GM21423 (cell line): ENCODE results near the gene SHF.
"Not testable (repeated sequence)": the region's sequence is repeated elsewhere in the genome, so short reads cannot be mapped to it uniquely, and the experiment has no call there.

Source experiments
- ATAC-seq: cut with Tn5 transposase; IDR thresholded peaks from one replicate; pipeline ENCODE4 v1.9.1; 2021; ENCODE audit warnings: mild to moderate bottlenecking, moderate library complexity; ENCODE audit not compliant: unreplicated experiment

SHF gene

GRCh38 chr15:45187894-45188830 lies at the start of gene SHF:
Gene SHF, minus strand, starts transcription at chr15:45187966. Its CDS starts 15 bp downstream, at chr15:45187951.
- ATAC-seq, result no peak

- ATAC-seq, result not testable (repeated sequence)
These were observed 49.0 kb upstream of the SHF start for GRCh38 chr15:45236806-45237205.

- ATAC-seq, result no peak
These were observed 46.9 kb upstream of the SHF start for GRCh38 chr15:45234562-45235235.

GRCh38 chr15:45231864-45232562 lies 44.2 kb upstream of the SHF start:
- ATAC-seq, result no peak

- ATAC-seq, result no peak
These were observed 43.4 kb upstream of the SHF start for GRCh38 chr15:45231132-45231531.

GRCh38 chr15:45230245-45230965 lies 42.6 kb upstream of the SHF start:
- ATAC-seq, result no peak

- ATAC-seq, result no peak
These were observed 41.2 kb upstream of the SHF start for GRCh38 chr15:45228931-45229330.

- no peak for ATAC-seq
These were observed 37.9 kb upstream of the SHF start for GRCh38 chr15:45225506-45226273.

- no peak for ATAC-seq
These were observed 37.0 kb upstream of the SHF start for GRCh38 chr15:45224621-45225217.

GRCh38 chr15:45221967-45222366 lies 34.2 kb upstream of the SHF start:
- no peak for ATAC-seq

GRCh38 chr15:45221053-45221599 lies 33.4 kb upstream of the SHF start:
- no peak for ATAC-seq

- no peak for ATAC-seq
These were observed 24.7 kb upstream of the SHF start for GRCh38 chr15:45212493-45212892.

GRCh38 chr15:45205192-45205591 lies 17.4 kb upstream of the SHF start:
- no peak for ATAC-seq

GRCh38 chr15:45203182-45203581 lies 15.4 kb upstream of the SHF start:
- no peak for ATAC-seq

- ATAC-seq, result no peak
These were observed 14.1 kb upstream of the SHF start for GRCh38 chr15:45201869-45202268.

GRCh38 chr15:45201557-45201859 lies 13.7 kb upstream of the SHF start:
- ATAC-seq, result no peak

- peak; percentile 17 for ATAC-seq
These were observed 13.2 kb upstream of the SHF start for GRCh38 chr15:45200799-45201556.

GRCh38 chr15:45200001-45200798 lies 12.4 kb upstream of the SHF start:
- ATAC-seq, result peak; percentile 52
